HepG2 (cell line): ENCODE data around the gene EGR4. TPM values are rescaled to one million over a fixed set of nuclear protein-coding genes. Genes with fewer than 3 reads are reported as not detected.

Experiments
- ATM ChIP-seq: fragments of 450-650 bp; IDR thresholded peaks from 2 replicates; pipeline ENCODE4 v1.7.1; 2017; ENCODE audit warnings: mild to moderate bottlenecking, borderline replicate concordance
- CBFB ChIP-seq: sonication (generic); formaldehyde crosslinking; IDR thresholded peaks from 2 replicates; pipeline ENCODE4 v1.4.0; 2020; ENCODE audit warnings: missing genetic modification reagents
- MAFG ChIP-seq: sonication (generic); formaldehyde crosslinking; IDR thresholded peaks from 2 replicates; pipeline ENCODE4 v1.5.1; 2020; ENCODE audit warnings: mild to moderate bottlenecking, missing genetic modification reagents
- NFKB2 ChIP-seq: sonication (generic); formaldehyde crosslinking; IDR thresholded peaks from 2 replicates; pipeline ENCODE4 v1.4.0; 2020; ENCODE audit warnings: missing genetic modification reagents, borderline replicate concordance
- ZBTB38 ChIP-seq: sonication (generic); formaldehyde crosslinking; IDR thresholded peaks from 2 replicates; pipeline ENCODE4 v1.5.1; 2020; ENCODE audit warnings: mild to moderate bottlenecking, missing genetic modification reagents
- ZFX ChIP-seq: sonication (generic); formaldehyde crosslinking; IDR thresholded peaks from 2 replicates; pipeline ENCODE4 v1.4.0; 2020; ENCODE audit warnings: mild to moderate bottlenecking, low read depth, missing genetic modification reagents, moderate library complexity
- ZNF263 ChIP-seq: sonication (generic); formaldehyde crosslinking; IDR thresholded peaks from 2 replicates; pipeline ENCODE4 v1.4.0; 2020; ENCODE audit warnings: missing genetic modification reagents
- ZNF282 ChIP-seq: fragments of 450-650 bp; IDR thresholded peaks from 2 replicates; pipeline ENCODE4 v1.6.1; 2018; ENCODE audit not compliant: partially characterized antibody
- ZNF569 ChIP-seq: sonication (generic); formaldehyde crosslinking; IDR thresholded peaks from 2 replicates; pipeline ENCODE4 v1.5.0; 2020; ENCODE audit warnings: mild to moderate bottlenecking, missing genetic modification reagents, moderate library complexity, borderline replicate concordance
- ZNF83 ChIP-seq: sonication (generic); formaldehyde crosslinking; IDR thresholded peaks from 2 replicates; pipeline ENCODE4 v1.4.0; 2020; ENCODE audit warnings: missing genetic modification reagents, mild to moderate bottlenecking, borderline replicate concordance
- polyA plus RNA-seq, 8 experiments: library from polyadenylated mRNA; depleted of rRNA in 3 of 8; stranded (reverse) in 7 of 8; unstranded in 1 of 8; fragments of >200 nt; fragmentation: Illumina TruSeq in 4 of 8; extraction: Trizol in 4 of 8; gene quantifications; 2 replicates each; pipeline versions ENCODE4 v1.2.1 to v1.2.3, GENCODE V29; 2011 to 2016; ENCODE audit warnings: low read depth in 4 of 8, missing spikeins in 1 of 8, mixed read lengths in 1 of 8; ENCODE audit not compliant: insufficient read depth in 1 of 8
- total RNA-seq, 5 experiments: library from RNA; depleted of rRNA; stranded (reverse); fragments of >200 nt; fragmentation: Illumina TruSeq; extraction: Trizol; gene quantifications; 2 replicates each; pipeline ENCODE4 v1.2.3, GENCODE V29; 2016; ENCODE audit warnings: low read depth in 1 of 5
- TF ChIP-seq, protein P1 (sequence below): sonication (generic); formaldehyde crosslinking; IDR thresholded peaks from 2 replicates; pipeline ENCODE4 v1.4.0; 2020; ENCODE audit warnings: missing genetic modification reagents
- TF ChIP-seq, protein P2 (sequence below): sonication (generic); formaldehyde crosslinking; IDR thresholded peaks from 2 replicates; pipeline ENCODE4 v1.9.0; 2022; ENCODE audit warnings: missing genetic modification reagents, mild to moderate bottlenecking, borderline replicate concordance
- TF ChIP-seq, protein P3 (sequence below): sonication (generic); formaldehyde crosslinking; IDR thresholded peaks from 2 replicates; pipeline ENCODE4 v1.4.0; 2020; ENCODE audit warnings: missing genetic modification reagents, borderline replicate concordance
- TF ChIP-seq, protein P4 (sequence below): sonication (generic); formaldehyde crosslinking; conservative IDR thresholded peaks from 2 replicates; pipeline ENCODE4 v1.8.0; 2022; ENCODE audit warnings: missing genetic modification reagents
- TF ChIP-seq, protein P5 (sequence below): sonication (generic); formaldehyde crosslinking; IDR thresholded peaks from 2 replicates; pipeline ENCODE4 v1.4.0; 2020; ENCODE audit warnings: mild to moderate bottlenecking, missing genetic modification reagents, borderline replicate concordance
- TF ChIP-seq, protein P6 (sequence below): IDR thresholded peaks from 2 replicates; pipeline ENCODE4 v1.6.1; 2016

The EGR4 gene
- total and polyA plus RNA-seq, 2 of the 13 experiments (the other 11 are each of a cell fraction or from before 2014, with no cell fraction given), result not detected

DNA sequence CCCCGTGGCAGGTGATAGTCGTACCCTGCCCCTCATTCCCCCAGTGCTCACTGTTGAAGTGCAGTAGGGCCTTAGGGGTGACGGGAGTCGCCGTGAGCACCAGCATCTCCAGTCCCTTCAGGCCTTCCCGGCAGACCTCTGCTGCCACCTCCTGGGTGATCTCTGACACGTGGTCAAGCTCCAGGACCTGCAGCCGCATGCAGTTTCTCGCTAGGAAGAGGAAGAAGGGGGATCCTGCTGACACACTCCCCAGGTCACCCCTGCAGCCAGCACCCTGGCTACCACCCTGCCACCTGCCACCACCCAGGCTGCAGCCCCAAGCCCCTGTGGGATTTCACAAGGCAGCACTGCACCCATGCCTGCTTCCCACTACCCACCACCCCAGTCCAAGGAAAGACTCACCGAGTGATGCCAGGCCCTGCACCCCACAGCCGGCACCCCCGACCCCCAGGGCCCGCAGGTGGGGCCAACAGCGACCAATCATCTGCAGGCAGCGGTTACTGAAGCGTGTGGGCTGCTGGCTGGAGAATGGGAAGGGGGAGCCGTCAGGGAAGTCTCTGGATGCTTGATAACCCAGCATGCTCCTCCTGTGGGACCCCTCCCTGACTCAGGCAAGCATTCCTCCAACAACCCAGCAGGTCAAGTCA is 32.9 kb downstream of the EGR4 start (continued):
- TF ChIP-seq ZBTB38 (CRISPR knock-in tag) (peak; percentile 92), CBFB (no peak), ATM (no peak), ZNF83 (CRISPR knock-in tag) (no peak), ZFX (peak; percentile 55; the same call in 1 of the 2 replicates), NFKB2 (CRISPR knock-in tag) (peak; percentile 5; the same call in 1 of the 2 replicates), ZNF569 (CRISPR knock-in tag) (no peak), ZNF282 (no peak), ZNF263 (CRISPR knock-in tag) (peak; percentile 59; the same call in 1 of the 2 replicates), MAFG (CRISPR knock-in tag) (no peak)
- TF ChIP-seq, protein P1, sequence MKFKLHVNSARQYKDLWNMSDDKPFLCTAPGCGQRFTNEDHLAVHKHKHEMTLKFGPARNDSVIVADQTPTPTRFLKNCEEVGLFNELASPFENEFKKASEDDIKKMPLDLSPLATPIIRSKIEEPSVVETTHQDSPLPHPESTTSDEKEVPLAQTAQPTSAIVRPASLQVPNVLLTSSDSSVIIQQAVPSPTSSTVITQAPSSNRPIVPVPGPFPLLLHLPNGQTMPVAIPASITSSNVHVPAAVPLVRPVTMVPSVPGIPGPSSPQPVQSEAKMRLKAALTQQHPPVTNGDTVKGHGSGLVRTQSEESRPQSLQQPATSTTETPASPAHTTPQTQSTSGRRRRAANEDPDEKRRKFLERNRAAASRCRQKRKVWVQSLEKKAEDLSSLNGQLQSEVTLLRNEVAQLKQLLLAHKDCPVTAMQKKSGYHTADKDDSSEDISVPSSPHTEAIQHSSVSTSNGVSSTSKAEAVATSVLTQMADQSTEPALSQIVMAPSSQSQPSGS (CRISPR knock-in tag), result peak; percentile 23; the same call in 1 of the 2 replicates
- TF ChIP-seq, protein P2, sequence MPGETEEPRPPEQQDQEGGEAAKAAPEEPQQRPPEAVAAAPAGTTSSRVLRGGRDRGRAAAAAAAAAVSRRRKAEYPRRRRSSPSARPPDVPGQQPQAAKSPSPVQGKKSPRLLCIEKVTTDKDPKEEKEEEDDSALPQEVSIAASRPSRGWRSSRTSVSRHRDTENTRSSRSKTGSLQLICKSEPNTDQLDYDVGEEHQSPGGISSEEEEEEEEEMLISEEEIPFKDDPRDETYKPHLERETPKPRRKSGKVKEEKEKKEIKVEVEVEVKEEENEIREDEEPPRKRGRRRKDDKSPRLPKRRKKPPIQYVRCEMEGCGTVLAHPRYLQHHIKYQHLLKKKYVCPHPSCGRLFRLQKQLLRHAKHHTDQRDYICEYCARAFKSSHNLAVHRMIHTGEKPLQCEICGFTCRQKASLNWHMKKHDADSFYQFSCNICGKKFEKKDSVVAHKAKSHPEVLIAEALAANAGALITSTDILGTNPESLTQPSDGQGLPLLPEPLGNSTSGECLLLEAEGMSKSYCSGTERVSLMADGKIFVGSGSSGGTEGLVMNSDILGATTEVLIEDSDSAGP (CRISPR knock-in tag), result peak; percentile 44; the same call in 1 of the 2 replicates
- TF ChIP-seq, protein P3, sequence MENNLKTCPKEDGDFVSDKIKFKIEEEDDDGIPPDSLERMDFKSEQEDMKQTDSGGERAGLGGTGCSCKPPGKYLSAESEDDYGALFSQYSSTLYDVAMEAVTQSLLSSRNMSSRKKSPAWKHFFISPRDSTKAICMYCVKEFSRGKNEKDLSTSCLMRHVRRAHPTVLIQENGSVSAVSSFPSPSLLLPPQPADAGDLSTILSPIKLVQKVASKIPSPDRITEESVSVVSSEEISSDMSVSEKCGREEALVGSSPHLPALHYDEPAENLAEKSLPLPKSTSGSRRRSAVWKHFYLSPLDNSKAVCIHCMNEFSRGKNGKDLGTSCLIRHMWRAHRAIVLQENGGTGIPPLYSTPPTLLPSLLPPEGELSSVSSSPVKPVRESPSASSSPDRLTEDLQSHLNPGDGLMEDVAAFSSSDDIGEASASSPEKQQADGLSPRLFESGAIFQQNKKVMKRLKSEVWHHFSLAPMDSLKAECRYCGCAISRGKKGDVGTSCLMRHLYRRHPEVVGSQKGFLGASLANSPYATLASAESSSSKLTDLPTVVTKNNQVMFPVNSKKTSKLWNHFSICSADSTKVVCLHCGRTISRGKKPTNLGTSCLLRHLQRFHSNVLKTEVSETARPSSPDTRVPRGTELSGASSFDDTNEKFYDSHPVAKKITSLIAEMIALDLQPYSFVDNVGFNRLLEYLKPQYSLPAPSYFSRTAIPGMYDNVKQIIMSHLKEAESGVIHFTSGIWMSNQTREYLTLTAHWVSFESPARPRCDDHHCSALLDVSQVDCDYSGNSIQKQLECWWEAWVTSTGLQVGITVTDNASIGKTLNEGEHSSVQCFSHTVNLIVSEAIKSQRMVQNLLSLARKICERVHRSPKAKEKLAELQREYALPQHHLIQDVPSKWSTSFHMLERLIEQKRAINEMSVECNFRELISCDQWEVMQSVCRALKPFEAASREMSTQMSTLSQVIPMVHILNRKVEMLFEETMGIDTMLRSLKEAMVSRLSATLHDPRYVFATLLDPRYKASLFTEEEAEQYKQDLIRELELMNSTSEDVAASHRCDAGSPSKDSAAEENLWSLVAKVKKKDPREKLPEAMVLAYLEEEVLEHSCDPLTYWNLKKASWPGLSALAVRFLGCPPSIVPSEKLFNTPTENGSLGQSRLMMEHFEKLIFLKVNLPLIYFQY (CRISPR knock-in tag), result no peak
- TF ChIP-seq, protein P4, sequence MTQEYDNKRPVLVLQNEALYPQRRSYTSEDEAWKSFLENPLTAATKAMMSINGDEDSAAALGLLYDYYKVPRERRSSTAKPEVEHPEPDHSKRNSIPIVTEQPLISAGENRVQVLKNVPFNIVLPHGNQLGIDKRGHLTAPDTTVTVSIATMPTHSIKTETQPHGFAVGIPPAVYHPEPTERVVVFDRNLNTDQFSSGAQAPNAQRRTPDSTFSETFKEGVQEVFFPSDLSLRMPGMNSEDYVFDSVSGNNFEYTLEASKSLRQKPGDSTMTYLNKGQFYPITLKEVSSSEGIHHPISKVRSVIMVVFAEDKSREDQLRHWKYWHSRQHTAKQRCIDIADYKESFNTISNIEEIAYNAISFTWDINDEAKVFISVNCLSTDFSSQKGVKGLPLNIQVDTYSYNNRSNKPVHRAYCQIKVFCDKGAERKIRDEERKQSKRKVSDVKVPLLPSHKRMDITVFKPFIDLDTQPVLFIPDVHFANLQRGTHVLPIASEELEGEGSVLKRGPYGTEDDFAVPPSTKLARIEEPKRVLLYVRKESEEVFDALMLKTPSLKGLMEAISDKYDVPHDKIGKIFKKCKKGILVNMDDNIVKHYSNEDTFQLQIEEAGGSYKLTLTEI (CRISPR knock-in tag), result no peak
- TF ChIP-seq, protein P5, sequence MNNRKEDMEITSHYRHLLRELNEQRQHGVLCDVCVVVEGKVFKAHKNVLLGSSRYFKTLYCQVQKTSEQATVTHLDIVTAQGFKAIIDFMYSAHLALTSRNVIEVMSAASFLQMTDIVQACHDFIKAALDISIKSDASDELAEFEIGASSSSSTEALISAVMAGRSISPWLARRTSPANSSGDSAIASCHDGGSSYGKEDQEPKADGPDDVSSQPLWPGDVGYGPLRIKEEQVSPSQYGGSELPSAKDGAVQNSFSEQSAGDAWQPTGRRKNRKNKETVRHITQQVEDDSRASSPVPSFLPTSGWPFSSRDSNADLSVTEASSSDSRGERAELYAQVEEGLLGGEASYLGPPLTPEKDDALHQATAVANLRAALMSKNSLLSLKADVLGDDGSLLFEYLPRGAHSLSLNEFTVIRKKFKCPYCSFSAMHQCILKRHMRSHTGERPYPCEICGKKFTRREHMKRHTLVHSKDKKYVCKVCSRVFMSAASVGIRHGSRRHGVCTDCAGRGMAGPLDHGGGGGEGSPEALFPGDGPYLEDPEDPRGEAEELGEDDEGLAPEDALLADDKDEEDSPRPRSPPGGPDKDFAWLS, result no peak
- TF ChIP-seq, protein P6, sequence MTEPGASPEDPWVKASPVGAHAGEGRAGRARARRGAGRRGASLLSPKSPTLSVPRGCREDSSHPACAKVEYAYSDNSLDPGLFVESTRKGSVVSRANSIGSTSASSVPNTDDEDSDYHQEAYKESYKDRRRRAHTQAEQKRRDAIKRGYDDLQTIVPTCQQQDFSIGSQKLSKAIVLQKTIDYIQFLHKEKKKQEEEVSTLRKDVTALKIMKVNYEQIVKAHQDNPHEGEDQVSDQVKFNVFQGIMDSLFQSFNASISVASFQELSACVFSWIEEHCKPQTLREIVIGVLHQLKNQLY (CRISPR knock-in tag), result 0 out of 2 replicates have a peak, but pooled peaks have one; percentile 24
